GM13977 (cell line): Measurements from ENCODE around the gene PTPN2.

Experiments used
- DNase-seq: peaks from one replicate; pipeline ENCODE4 v3.0.0; 2012; ENCODE audit warnings: low spot score
- CTCF ChIP-seq: IDR thresholded peaks from 2 replicates; pipeline ENCODE4 v1.5.1; 2012; ENCODE audit warnings: mild to moderate bottlenecking, control low read depth; ENCODE audit not compliant: insufficient read depth; ENCODE audit errors: extremely low read depth, missing control alignments
- in situ Hi-C: fragments of 300-500 bp; cut with MboI; formaldehyde crosslinking; loops from one replicate; pipeline ENCODE4 v1.12.0; 2022; ENCODE audit warnings: low sequenced_read_pairs, low pct_unique_long_range_greater_than_20kb, mixed read lengths, inconsistent platforms; ENCODE audit not compliant: unreplicated experiment

The PTPN2 gene

GRCh38 chr18:12883684-12884405 lies at the start of gene PTPN2:
Gene PTPN2, minus strand, starts transcription at chr18:12884237. Its CDS starts 96 bp downstream, at chr18:12884141.
- no peak for TF ChIP-seq CTCF
- peak; percentile 98 for DNase-seq
- in situ Hi-C loops: no loop called here

GRCh38 chr18:12933327-12933726 lies 49.3 kb upstream of the PTPN2 start:
- no peak for TF ChIP-seq CTCF
- in situ Hi-C loops: loop anchor here (10.0 to 25.0 kb wide), 2 partner anchors 209 to 546 kb away; partner anchors contain the start of gene AFG3L2
- DNase-seq: no peak

- DNase-seq: no peak
- no peak for TF ChIP-seq CTCF
- in situ Hi-C loops: loop anchor here (10.0 to 25.0 kb wide), 2 partner anchors 206 to 544 kb away; partner anchors contain the start of gene AFG3L2
Observed at GRCh38 chr18:12930908-12931307, 46.9 kb upstream of the PTPN2 start.

- DNase-seq: no peak
- TF ChIP-seq CTCF: no peak
- in situ Hi-C loops: loop anchor here (10.0 to 25.0 kb wide), 2 partner anchors 206 to 543 kb away; partner anchors contain the start of gene AFG3L2
Observed at GRCh38 chr18:12930376-12930775, 46.3 kb upstream of the PTPN2 start.

GRCh38 chr18:12929477-12930083 lies 45.5 kb upstream of the PTPN2 start:
- no peak for DNase-seq
- in situ Hi-C loops: loop anchor here (10.0 to 25.0 kb wide), 2 partner anchors 205 to 542 kb away; partner anchors contain the start of gene AFG3L2
- no peak for TF ChIP-seq CTCF

GRCh38 chr18:12928641-12929040 lies 44.6 kb upstream of the PTPN2 start:
- DNase-seq: no peak
- in situ Hi-C loops: loop anchor here (25.0 kb wide), 1 partner anchor 541 kb away; the partner anchor contains the start of gene AFG3L2
- no peak for TF ChIP-seq CTCF
